ENCODE measurements around the gene EIF1AD.
"Not testable (repeated sequence)": the region's sequence is repeated elsewhere in the genome, so short reads cannot be mapped to it uniquely, and the experiment has no call there.

Gene EIF1AD

DNA sequence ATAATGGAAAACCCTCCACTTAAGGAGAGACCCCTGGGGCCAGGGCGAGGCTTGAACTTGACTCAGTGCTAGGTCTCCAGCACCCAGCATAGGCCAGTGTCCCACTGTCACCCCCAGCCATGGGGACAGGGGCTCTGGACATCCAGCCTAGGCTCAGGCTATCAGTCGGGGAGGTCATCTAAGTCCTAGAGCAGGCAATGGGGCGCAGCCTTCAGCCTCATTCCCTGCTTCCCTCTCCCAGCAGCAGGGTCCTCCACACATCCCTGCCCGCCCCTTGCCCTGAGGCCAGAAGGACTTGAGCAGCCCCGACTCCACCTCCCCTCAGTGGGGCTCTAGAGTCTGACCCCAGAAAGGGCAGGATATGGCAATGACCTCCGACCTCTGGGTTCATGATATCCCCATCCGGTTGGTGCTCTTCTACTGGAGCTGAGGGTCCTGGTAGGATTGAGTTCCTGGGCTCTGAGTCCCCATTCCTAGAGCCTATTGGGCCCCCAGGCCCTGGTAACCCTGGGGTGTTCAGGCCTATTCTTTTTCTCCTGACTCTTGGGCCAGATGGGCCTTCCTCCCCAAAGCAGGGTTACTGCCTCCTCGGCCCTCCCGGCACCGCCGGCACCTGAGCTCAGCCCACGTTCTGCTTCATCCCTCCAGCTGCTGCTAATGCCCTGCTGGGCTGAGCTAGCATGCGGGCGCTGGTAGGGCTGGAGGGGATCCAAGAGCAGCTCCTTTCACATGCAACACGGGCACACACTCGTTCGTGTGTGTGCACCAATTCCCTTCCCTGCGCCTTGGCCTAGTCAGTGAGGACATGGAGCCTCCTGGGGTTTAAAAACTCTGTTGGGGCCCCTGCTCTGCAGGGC, 14.2 kb upstream of the EIF1AD start:
- Histone ChIP-seq H3K4me3 (ENCODE audit: low read length) (no peak overlapping the region), H3K9ac (ENCODE audit: low read length) (no peak overlapping the region), H3K4me1 (ENCODE audit: control insufficient read depth, insufficient read depth, low read length) (no peaks in the 10 kb centered on the region)

DNA sequence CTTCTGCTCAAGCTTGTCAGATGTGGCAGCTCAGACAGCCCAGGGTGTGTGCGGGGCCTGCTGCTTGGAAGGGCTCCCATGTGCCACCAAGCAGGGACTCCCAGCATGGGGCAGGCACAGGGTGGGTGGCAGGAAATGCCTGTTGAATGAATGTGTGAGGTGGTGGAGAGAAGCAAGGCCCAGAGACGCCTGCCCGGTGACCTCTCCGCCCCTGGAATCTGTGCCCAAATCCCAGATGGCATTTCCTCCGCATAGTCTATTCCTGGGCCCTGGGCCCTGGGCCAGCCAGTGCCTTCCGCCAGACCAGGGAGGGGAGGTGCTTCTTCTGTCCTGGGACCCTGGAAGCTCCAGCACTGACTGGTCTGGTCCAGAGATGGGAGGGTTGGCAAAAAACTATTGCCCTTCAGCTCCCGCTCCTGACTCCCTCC, 13.5 kb upstream of the EIF1AD start:
- no peak overlapping the region for H3K27ac ChIP-seq (ENCODE audit: low read depth, low read length)

More for the DNA sequence above, 14.2 kb upstream of the EIF1AD start:
- Histone ChIP-seq H3K27ac (ENCODE audit: low read depth, low read length) (no peak overlapping the region), H3K27me3 (ENCODE audit: control insufficient read depth, insufficient read depth, low read length) (peaks cover 21% of the 10 kb centered on the region), H3K36me3 (ENCODE audit: control insufficient read depth, insufficient read depth, low read length) (no peaks in the 10 kb centered on the region)

DNA sequence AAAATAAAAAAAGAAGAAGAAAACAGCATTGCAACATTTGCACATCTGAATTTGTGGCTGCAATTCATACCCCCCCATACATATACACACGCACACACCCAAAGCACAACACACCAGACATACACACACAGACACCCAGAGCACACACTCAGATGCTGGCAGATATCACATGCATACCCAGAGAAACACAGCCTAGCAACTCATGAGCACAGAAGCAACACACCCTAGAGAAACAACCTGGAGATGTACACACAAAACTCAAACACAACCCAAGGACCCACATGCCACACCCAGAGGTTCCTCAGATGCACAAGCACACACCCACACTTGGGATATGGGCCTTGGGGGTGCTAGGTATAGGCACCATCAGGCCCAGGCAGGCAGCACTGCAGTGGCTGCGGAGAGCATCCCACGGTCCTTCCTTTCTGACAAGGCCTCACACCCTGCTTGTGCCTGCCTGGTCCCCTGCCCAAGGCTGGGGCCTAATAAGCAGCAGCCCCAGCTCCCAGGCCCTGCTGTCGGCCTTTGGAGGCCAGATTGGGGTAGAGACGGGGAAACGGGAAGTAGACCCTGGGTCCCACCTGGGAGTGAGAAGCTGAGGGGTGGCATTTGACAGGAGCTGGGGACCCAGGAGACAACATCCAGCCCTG, 13.0 kb upstream of the EIF1AD start:
- H3K36me3 ChIP-seq (ENCODE audit: control insufficient read depth, insufficient read depth, low read length), result no peaks in the 10 kb centered on the region
- H3K27ac ChIP-seq (ENCODE audit: low read depth, low read length), result no peak overlapping the region
- peaks cover 21% of the 10 kb centered on the region for H3K27me3 ChIP-seq (ENCODE audit: control insufficient read depth, insufficient read depth, low read length)
- H3K4me3 ChIP-seq (ENCODE audit: low read length), result no peak overlapping the region
- H3K9ac ChIP-seq (ENCODE audit: low read length), result no peak overlapping the region
- no peaks in the 10 kb centered on the region for H3K4me1 ChIP-seq (ENCODE audit: control insufficient read depth, insufficient read depth, low read length)

More for the DNA sequence above, 13.5 kb upstream of the EIF1AD start:
- no peak overlapping the region for H3K9ac ChIP-seq (ENCODE audit: low read length)
- peaks cover 21% of the 10 kb centered on the region for H3K27me3 ChIP-seq (ENCODE audit: control insufficient read depth, insufficient read depth, low read length)
- no peak overlapping the region for H3K4me3 ChIP-seq (ENCODE audit: low read length)
- H3K36me3 ChIP-seq (ENCODE audit: control insufficient read depth, insufficient read depth, low read length), result no peaks in the 10 kb centered on the region
- no peaks in the 10 kb centered on the region for H3K4me1 ChIP-seq (ENCODE audit: control insufficient read depth, insufficient read depth, low read length)

DNA sequence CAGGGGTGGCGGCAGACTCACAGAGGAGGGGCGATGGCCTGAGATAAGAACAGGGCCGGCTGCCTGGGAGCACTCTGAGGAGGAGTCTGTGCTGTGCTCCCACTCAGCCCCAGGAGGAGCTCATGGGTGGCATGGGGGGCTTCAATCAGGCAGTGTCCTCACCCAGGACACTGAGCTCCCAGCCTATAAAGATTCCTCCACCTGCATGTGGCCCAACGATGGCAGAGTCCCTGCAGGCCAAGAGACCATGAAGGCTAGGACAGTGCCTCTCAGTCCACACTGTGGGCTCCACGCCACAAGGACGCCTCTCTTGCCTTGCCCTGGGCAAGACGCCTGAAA, 11.8 kb upstream of the EIF1AD start:
- no peak overlapping the region for H3K9ac ChIP-seq (ENCODE audit: low read length)
- no peak overlapping the region for H3K4me3 ChIP-seq (ENCODE audit: low read length)
- no peaks in the 10 kb centered on the region for H3K4me1 ChIP-seq (ENCODE audit: control insufficient read depth, insufficient read depth, low read length)
- no peaks in the 10 kb centered on the region for H3K36me3 ChIP-seq (ENCODE audit: control insufficient read depth, insufficient read depth, low read length)
- peaks cover 21% of the 10 kb centered on the region for H3K27me3 ChIP-seq (ENCODE audit: control insufficient read depth, insufficient read depth, low read length)
- H3K27ac ChIP-seq (ENCODE audit: low read depth, low read length), result no peak overlapping the region

DNA sequence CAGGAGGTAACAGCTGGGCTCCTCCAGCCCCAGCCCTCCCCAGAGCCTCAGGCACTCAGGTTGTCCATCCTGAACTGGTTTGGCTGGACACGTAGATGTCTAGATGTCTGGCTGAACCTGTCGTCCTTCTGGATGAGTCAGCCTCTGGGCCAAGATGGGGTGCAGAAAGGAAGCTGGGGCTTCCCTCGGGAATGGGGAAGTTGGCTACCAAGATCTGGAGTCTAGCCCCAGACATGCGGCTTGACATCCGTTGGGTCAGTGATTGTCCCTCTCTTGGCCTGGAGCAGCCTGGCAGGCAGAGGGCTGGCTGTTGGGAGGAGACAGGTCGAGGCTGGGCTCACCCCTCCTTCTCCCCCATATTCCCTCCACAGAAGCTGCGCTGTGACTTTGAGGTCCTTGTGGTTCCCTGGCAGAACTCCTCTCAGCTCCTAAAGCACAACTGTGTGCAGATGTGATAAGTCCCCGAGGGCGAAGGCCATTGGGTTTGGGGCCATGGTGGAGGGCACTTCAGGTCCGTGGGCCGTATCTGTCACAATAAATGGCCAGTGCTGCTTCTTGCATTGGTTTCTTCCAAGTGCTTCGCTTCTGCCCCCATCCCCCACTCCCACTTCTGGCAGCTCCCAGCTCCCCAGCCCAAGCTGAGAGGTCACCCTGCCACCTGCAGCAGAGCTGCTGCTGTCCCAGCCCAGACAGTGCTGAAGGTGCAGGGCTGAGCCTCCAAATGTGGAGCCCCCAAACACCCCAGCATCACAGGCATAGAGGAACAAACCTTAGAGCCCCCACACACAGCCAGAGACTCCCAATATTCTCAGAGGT, 11.2 kb upstream of the EIF1AD start:
- Histone ChIP-seq H3K27ac (ENCODE audit: low read depth, low read length) (no peak overlapping the region), H3K4me3 (ENCODE audit: low read length) (no peak overlapping the region), H3K27me3 (ENCODE audit: control insufficient read depth, insufficient read depth, low read length) (peaks cover 21% of the 10 kb centered on the region), H3K4me1 (ENCODE audit: control insufficient read depth, insufficient read depth, low read length) (no peaks in the 10 kb centered on the region), H3K9ac (ENCODE audit: low read length) (no peak overlapping the region), H3K36me3 (ENCODE audit: control insufficient read depth, insufficient read depth, low read length) (no peaks in the 10 kb centered on the region)

DNA sequence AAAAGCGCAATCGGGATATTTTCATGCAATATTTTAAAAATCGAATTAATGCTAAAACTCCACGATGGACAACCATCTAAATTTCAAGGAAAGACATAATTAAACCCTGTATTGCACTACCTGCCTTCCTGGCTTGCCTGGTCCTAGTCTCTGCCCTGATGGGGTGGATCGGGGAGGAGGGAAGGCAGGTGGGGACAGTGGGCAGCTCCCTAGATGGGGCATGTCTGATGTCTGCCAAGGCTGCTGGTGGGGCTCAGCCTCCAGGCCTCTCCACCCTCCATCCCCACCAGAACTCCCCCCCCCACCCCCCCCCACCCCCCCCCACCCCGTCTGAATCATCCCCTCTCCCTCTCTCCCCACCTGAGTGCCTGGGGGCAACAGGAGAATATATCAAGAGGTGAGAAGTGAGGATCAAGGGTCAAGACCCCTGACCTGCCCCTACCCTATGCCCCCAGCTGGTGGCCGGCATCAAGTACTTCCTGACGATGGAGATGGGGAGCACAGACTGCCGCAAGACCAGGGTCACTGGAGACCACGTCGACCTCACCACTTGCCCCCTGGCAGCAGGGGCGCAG, 10.5 kb upstream of the EIF1AD start:
- H3K4me1 ChIP-seq (ENCODE audit: control insufficient read depth, insufficient read depth, low read length), result no peaks in the 10 kb centered on the region
- no peak overlapping the region for H3K4me3 ChIP-seq (ENCODE audit: low read length)
- no peak overlapping the region for H3K27ac ChIP-seq (ENCODE audit: low read depth, low read length)

DNA sequence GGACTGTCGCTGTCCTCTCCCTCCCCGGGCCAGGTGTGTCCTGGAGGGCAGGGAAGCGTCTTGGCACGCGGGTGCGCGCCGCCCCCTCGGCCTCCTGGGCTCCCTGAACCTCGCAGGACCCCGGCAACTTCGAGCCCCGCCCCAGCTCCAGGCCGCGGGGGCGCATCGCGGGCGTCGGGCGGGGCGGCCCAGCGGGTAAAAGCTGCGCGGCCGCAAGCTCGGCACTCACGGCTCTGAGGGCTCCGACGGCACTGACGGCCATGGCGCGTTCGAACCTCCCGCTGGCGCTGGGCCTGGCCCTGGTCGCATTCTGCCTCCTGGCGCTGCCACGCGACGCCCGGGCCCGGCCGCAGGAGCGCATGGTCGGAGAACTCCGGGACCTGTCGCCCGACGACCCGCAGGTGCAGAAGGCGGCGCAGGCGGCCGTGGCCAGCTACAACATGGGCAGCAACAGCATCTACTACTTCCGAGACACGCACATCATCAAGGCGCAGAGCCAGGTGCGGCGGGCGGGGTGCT, 9.9 kb upstream of the EIF1AD start, which contains the start of gene CST6:
TSS of gene CST6 (plus strand) at position 224 of the 519 bp plus-strand sequence. CDS start at position 261, 37 bp downstream.
- Histone ChIP-seq H3K27me3 (ENCODE audit: control insufficient read depth, insufficient read depth, low read length) (peaks cover 21% of the 10 kb centered on the region), H3K36me3 (ENCODE audit: control insufficient read depth, insufficient read depth, low read length) (no peaks in the 10 kb centered on the region), H3K9ac (ENCODE audit: low read length) (no peak within 1 kb of the TSS), H3K4me1 (ENCODE audit: control insufficient read depth, insufficient read depth, low read length) (no peaks in the 10 kb centered on the region), H3K27ac (ENCODE audit: low read depth, low read length) (no peak within 1 kb of the TSS), H3K4me3 (ENCODE audit: low read length) (peak within 1 kb of the TSS; percentile 30)

More for the DNA sequence above, 10.5 kb upstream of the EIF1AD start:
- no peaks in the 10 kb centered on the region for H3K36me3 ChIP-seq (ENCODE audit: control insufficient read depth, insufficient read depth, low read length)
- no peak overlapping the region for H3K9ac ChIP-seq (ENCODE audit: low read length)
- peaks cover 21% of the 10 kb centered on the region for H3K27me3 ChIP-seq (ENCODE audit: control insufficient read depth, insufficient read depth, low read length)

DNA sequence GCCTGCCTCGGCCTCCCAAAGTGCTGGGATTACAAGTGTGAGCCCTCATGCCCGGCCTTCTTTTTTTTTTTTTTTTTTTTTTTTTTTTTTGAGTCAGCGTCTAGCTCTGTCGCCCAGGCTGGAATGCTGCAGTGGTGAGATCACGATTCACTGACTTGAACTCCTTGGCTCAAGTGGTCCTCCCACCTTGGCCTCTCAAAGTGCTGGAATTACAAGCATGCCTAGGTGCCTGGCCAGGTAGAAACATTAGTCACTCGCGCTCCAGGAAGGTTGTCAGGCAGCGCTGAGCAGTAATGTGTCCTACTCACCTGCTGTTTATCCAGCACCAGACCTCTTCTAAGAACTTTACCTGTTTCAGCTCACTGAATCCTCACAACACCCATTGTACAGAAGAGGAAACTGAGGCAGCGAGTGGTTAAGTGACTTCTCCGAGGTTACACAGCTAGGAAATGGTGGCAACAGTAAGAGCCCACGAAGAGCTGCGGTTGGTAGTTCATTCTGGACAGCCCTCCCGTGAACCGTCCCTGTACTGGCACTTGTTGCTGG, 9.4 kb upstream of the EIF1AD start:
- H3K27me3 ChIP-seq (ENCODE audit: control insufficient read depth, insufficient read depth, low read length), result peaks cover 21% of the 10 kb centered on the region
- no peaks in the 10 kb centered on the region for H3K4me1 ChIP-seq (ENCODE audit: control insufficient read depth, insufficient read depth, low read length)
- H3K9ac ChIP-seq (ENCODE audit: low read length), result no peak overlapping the region
- H3K27ac ChIP-seq (ENCODE audit: low read depth, low read length), result no peak overlapping the region
- H3K36me3 ChIP-seq (ENCODE audit: control insufficient read depth, insufficient read depth, low read length), result no peaks in the 10 kb centered on the region
- H3K4me3 ChIP-seq (ENCODE audit: low read length), result no peak overlapping the region

DNA sequence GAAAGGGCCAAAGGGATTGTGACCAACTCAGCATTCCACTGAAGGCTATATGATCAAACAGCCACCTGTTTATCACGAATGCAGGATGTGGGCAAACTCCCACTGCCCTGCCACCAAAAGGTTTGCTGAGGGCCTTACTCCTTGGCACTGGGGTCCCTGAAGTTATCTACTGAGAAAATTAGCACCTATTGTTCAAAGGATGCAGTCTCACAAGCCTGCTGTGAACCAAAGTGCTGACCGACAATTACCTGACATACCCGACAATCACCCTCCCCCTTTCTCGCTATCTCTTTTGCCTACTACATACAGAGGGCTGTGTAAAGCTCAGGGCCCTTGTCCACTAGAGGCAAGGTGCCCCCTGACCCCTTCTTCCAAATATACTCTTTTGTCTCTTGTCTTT, 8.1 kb upstream of the EIF1AD start:
- H3K4me3 ChIP-seq (ENCODE audit: low read length); H3K4me1 ChIP-seq (ENCODE audit: control insufficient read depth, insufficient read depth, low read length): not testable (repeated sequence)

DNA sequence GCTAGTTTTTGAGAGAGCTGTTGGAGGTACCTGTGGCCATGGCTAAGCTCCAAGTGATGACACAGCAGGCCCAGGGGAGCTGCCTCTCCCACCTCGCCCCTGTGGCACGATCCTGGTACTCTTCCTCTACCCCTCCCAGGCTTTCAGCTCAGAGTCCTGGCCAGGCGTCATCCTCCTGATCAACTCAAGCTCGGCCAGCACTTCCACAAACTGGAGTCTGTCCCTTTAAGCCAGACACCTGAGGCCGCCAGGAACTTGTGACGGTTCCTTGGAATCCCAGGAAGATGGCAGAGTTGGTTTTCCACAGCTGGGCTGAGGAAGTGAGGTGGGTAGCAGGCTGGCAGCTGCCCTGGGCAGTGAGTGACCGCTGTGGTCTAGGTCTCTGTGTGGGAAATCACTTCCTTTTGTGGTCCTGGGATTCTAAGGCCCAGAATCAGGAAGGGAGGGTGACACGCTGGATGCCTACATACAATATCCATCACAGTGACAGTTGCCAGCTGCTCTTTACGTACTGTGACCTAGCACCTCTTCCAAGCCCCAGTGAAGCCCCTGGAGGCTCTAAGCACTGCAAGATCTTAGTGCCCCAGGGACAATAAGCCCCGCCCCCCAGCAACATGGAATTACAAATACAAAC, 6.6 kb upstream of the EIF1AD start:
- Histone ChIP-seq H3K4me1 (ENCODE audit: control insufficient read depth, insufficient read depth, low read length) (no peaks in the 10 kb centered on the region), H3K4me3 (ENCODE audit: low read length) (no peak overlapping the region), H3K9ac (ENCODE audit: low read length) (no peak overlapping the region), H3K27ac (ENCODE audit: low read depth, low read length) (no peak overlapping the region), H3K27me3 (ENCODE audit: control insufficient read depth, insufficient read depth, low read length) (peaks cover 21% of the 10 kb centered on the region), H3K36me3 (ENCODE audit: control insufficient read depth, insufficient read depth, low read length) (peaks cover 12% of the 10 kb centered on the region)

More for the DNA sequence above, 8.1 kb upstream of the EIF1AD start:
- H3K9ac ChIP-seq (ENCODE audit: low read length); H3K36me3 ChIP-seq (ENCODE audit: control insufficient read depth, insufficient read depth, low read length); H3K27ac ChIP-seq (ENCODE audit: low read depth, low read length): not testable (repeated sequence)
- peaks cover 21% of the 10 kb centered on the region for H3K27me3 ChIP-seq (ENCODE audit: control insufficient read depth, insufficient read depth, low read length)

DNA sequence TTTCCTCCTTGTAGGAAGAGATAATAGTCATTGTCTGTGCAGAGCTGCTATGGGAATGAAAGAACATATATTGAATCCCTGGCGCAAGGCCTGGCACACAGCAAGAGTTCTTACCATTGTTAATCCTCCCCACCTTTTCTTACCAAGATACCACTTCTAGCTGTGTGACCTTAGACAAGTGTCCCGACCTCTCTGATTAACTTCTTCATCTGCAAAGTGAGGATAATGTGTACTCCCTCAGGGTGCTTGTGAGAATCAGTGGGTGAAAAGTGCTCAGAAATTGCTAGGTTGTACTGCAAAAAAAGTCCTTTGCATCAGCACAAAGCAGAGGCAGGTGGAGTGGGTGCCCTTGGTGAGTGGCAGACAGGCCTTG, 6.1 kb upstream of the EIF1AD start:
- Histone ChIP-seq H3K27me3 (ENCODE audit: control insufficient read depth, insufficient read depth, low read length) (peaks cover 16% of the 10 kb centered on the region), H3K36me3 (ENCODE audit: control insufficient read depth, insufficient read depth, low read length) (peaks cover 12% of the 10 kb centered on the region), H3K4me1 (ENCODE audit: control insufficient read depth, insufficient read depth, low read length) (peaks cover 4% of the 10 kb centered on the region), H3K4me3 (ENCODE audit: low read length) (no peak overlapping the region), H3K27ac (ENCODE audit: low read depth, low read length) (no peak overlapping the region), H3K9ac (ENCODE audit: low read length) (no peak overlapping the region)
